ENCODE measurements around the gene PRKCQ.

Gene PRKCQ

GRCh38 chr10:6580279-6581029 lies 378 bp upstream of the PRKCQ start:
- Histone ChIP-seq H3K27ac (replicated peaks) (peak overlapping the region; percentile 80), H3K27me3 (ENCODE audit: insufficient read depth, poor library complexity, severe bottlenecking) (no peaks in the 10 kb centered on the region), H3K4me3 (replicated peaks; ENCODE audit: insufficient read depth, low read length) (peak overlapping the region; percentile 54)
- TF ChIP-seq REST (IDR thresholded peaks at IDR 0.05; ENCODE audit: insufficient replicate concordance, low read depth) (peak; percentile 24), SPI1 (IDR thresholded peaks at IDR 0.05; ENCODE audit: borderline replicate concordance, low read depth) (no peak)
- peak; percentile 26 to 37 for DNase-seq (ENCODE audit: low read depth in 1 of 2, low spot score in 1 of 2)

- DNase-seq (ENCODE audit: low read depth in 1 of 2, low spot score in 1 of 2), result no peak
- no peaks in the 10 kb centered on the region for H3K27me3 ChIP-seq (ENCODE audit: insufficient read depth, poor library complexity, severe bottlenecking)
- peak overlapping the region; percentile 54 for H3K4me3 ChIP-seq (replicated peaks; ENCODE audit: insufficient read depth, low read length)
- no peak overlapping the region for H3K27ac ChIP-seq (replicated peaks)
- TF ChIP-seq SPI1 (IDR thresholded peaks at IDR 0.05; ENCODE audit: borderline replicate concordance, low read depth), result no peak
- TF ChIP-seq GABPA (IDR thresholded peaks at IDR 0.05; ENCODE audit: low read depth), result no peak
- no peak for TF ChIP-seq CTCF (IDR thresholded peaks at IDR 0.05; ENCODE audit: insufficient read depth, low read length)
- no peak for TF ChIP-seq POLR2AphosphoS5 (IDR thresholded peaks at IDR 0.05; ENCODE audit: low read depth)
- TF ChIP-seq REST (IDR thresholded peaks at IDR 0.05; ENCODE audit: insufficient replicate concordance, low read depth), result no peak
These were observed 733 bp downstream of the PRKCQ start for GRCh38 chr10:6579183-6579903.

GRCh38 chr10:6578795-6579182 lies 1.3 kb downstream of the PRKCQ start:
- Histone ChIP-seq H3K27ac (replicated peaks) (no peak overlapping the region), H3K27me3 (ENCODE audit: insufficient read depth, poor library complexity, severe bottlenecking) (no peaks in the 10 kb centered on the region), H3K4me3 (replicated peaks; ENCODE audit: insufficient read depth, low read length) (no peak overlapping the region)
- TF ChIP-seq REST (IDR thresholded peaks at IDR 0.05; ENCODE audit: insufficient replicate concordance, low read depth), result no peak
- no peak for TF ChIP-seq POLR2AphosphoS5 (IDR thresholded peaks at IDR 0.05; ENCODE audit: low read depth)
- TF ChIP-seq GABPA (IDR thresholded peaks at IDR 0.05; ENCODE audit: low read depth), result no peak
- TF ChIP-seq CTCF (IDR thresholded peaks at IDR 0.05; ENCODE audit: insufficient read depth, low read length), result no peak
- TF ChIP-seq SPI1 (IDR thresholded peaks at IDR 0.05; ENCODE audit: borderline replicate concordance, low read depth), result no peak
- no peak for DNase-seq (ENCODE audit: low read depth in 1 of 2, low spot score in 1 of 2)

Data from HL-60 (cell line).